Activated CD8-positive, alpha-beta memory T cell treated with anti-CD3 and anti-CD28 coated beads for 36 hours (primary cell): ENCODE results near the gene USF2. TPM values are rescaled to one million over a fixed set of nuclear protein-coding genes. Genes with fewer than 3 reads are reported as not detected.

Source experiments
- CTCF ChIA-PET: fragments of 350-600 bp; sonication (Branson Sonifier 250); formaldehyde crosslinking; loops from one replicate; lab custom pipeline; 2021; ENCODE audit warnings: antibody characterized with exemption; lab: Charles Lee
- POLR2A ChIA-PET: fragments of 350-600 bp; sonication (Branson Sonifier 250); formaldehyde crosslinking; loops from one replicate; lab custom pipeline; 2021; ENCODE audit warnings: antibody characterized with exemption; lab: Charles Lee
- total RNA-seq, 2 experiments: library from RNA; stranded (reverse); gene quantifications; one replicate each; pipeline ENCODE4 v1.2.3, GENCODE V29; 2021

USF2 gene
- total RNA-seq, 2 experiments from 2014 or later, result 106 to 112 TPM

GRCh38 chr19:35329323-35329722 lies 60.6 kb downstream of the USF2 start:
- POLR2A ChIA-PET, result no interaction called here
- CTCF ChIA-PET, result no interaction called here

Other genes starting within 250 kb of the USF2 start
- 1 to 10 TPM in 1 of 2 experiments, under 1 TPM in 1; 0.99 to 1.3 TPM for gene SCN1B, start 238.5 kb upstream of the USF2 start, total RNA-seq
- not detected for gene HPN, start 227.2 kb upstream of the USF2 start, total RNA-seq
- gene FXYD3, start 153.1 kb upstream of the USF2 start, total RNA-seq, result not detected
- gene LGI4, start 133.9 kb upstream of the USF2 start, total RNA-seq, result not detected
- not detected for gene FXYD1, start 130.1 kb upstream of the USF2 start, total RNA-seq
- gene FXYD7, start 125.7 kb upstream of the USF2 start, total RNA-seq, result not detected
- gene FXYD5, start 114.2 kb upstream of the USF2 start, total RNA-seq, result 100 to 1,000 TPM; 286 to 292 TPM
- not detected for gene FAM187B, start 40.2 kb upstream of the USF2 start, total RNA-seq
- gene LSR, start 20.0 kb upstream of the USF2 start, total RNA-seq, result 10 to 100 TPM; 25.1 to 25.3 TPM
- under 1 TPM; 0.48 to 0.55 TPM for gene HAMP, start 13.6 kb downstream of the USF2 start, total RNA-seq
- gene MAG, start 23.2 kb downstream of the USF2 start, total RNA-seq, result not detected
- gene CD22, start 60.2 kb downstream of the USF2 start, total RNA-seq, result under 1 TPM; 0.13 to 0.23 TPM
- not detected for gene FFAR1, start 78.9 kb downstream of the USF2 start, total RNA-seq
- under 1 TPM; 0.38 to 0.42 TPM for gene FFAR3, start 89.5 kb downstream of the USF2 start, total RNA-seq
- not detected for gene GPR42, start 102.1 kb downstream of the USF2 start, total RNA-seq
- gene FFAR2, start 179.3 kb downstream of the USF2 start, total RNA-seq, result not detected
- not detected for gene KRTDAP, start 221.5 kb downstream of the USF2 start, total RNA-seq
- gene DMKN, start 244.7 kb downstream of the USF2 start, total RNA-seq, result 1 to 10 TPM in 1 of 2 experiments, under 1 TPM in 1; 0.65 to 2.0 TPM